ENCODE results near the gene SLC9A2. TPM values are rescaled to one million over a fixed set of nuclear protein-coding genes. Genes with fewer than 3 reads are reported as not detected.

The SLC9A2 gene
- total and polyA plus RNA-seq, 2 of the 13 experiments (the other 11 are each of a cell fraction or from before 2014, with no cell fraction given) = 0.02 TPM; not detected in 1

DNA sequence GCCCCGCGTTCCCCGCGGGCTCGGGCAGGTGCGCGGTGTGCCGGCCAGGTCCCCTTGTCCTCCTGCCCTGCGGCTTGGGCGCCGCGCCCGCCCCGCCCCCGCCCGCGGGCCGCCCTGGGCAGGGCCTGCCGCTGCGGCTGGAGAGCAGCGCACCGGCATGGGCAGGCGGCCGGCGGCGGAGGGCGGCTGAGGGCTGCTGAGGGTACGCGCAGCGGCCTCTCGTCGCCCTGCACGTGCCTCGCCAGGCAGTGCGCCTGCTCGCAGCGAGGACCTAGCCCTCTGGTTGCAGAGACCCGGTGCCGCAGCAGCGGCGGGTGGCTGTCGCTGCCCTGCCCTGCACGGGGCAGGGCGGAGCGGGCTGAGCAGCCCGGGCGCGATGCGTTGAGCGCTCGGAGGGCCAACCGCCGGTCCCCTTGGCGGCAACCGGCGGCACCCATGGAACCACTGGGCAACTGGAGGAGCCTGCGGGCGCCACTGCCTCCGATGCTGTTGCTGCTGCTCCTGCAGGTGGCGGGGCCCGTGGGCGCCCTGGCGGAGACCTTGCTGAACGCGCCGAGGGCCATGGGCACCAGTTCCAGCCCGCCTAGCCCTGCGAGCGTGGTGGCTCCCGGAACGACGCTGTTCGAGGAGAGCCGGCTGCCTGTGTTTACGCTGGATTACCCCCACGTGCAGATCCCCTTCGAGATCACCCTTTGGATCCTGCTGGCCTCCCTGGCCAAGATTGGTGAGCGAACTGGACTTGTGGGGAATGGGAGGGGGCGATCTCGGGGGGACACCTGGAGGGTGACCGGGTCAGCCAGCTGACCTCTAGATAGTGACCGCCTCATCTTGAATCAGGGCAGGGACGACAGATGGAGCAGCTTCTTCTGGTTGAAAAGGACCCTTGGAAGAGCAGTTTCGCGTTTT lies at the start of gene SLC9A2 (continued):
- TF ChIP-seq, protein P1, sequence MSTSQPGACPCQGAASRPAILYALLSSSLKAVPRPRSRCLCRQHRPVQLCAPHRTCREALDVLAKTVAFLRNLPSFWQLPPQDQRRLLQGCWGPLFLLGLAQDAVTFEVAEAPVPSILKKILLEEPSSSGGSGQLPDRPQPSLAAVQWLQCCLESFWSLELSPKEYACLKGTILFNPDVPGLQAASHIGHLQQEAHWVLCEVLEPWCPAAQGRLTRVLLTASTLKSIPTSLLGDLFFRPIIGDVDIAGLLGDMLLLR (CRISPR knock-in tag; IDR thresholded peaks at IDR 0.05) = 0 out of 2 replicates have a peak, but pooled peaks have one; percentile 68
- TF ChIP-seq ZNF709 (CRISPR knock-in tag; IDR thresholded peaks at IDR 0.05) (0 out of 2 replicates have a peak, but pooled peaks have one; percentile 22), SP1 (IDR thresholded peaks at IDR 0.05) (no peak), SP1 (CRISPR knock-in tag; IDR thresholded peaks at IDR 0.05) (no peak), BHLHE40 (IDR thresholded peaks at IDR 0.05; ENCODE audit: low read length) (peak; percentile 43; the same call in 1 of the 2 replicates), ZNF317 (CRISPR knock-in tag; IDR thresholded peaks at IDR 0.05) (no peak), ZNF333 (CRISPR knock-in tag; IDR thresholded peaks at IDR 0.05; ENCODE audit: borderline replicate concordance) (0 out of 2 replicates have a peak, but pooled peaks have one; percentile 23), FOXJ3 (CRISPR knock-in tag; IDR thresholded peaks at IDR 0.05; ENCODE audit: borderline replicate concordance) (no peak), ZNF782 (CRISPR knock-in tag; IDR thresholded peaks at IDR 0.05; ENCODE audit: borderline replicate concordance) (no peak), BORCS8-MEF2B (CRISPR knock-in tag; IDR thresholded peaks at IDR 0.05) (peak; percentile 31; the same call in 1 of the 2 replicates), ZNF629 (CRISPR knock-in tag; conservative IDR thresholded peaks at IDR 0.05) (no peak), ZNF563 (CRISPR knock-in tag; IDR thresholded peaks at IDR 0.05) (0 out of 2 replicates have a peak, but pooled peaks have one; percentile 12), KDM5B (CRISPR knock-in tag; IDR thresholded peaks at IDR 0.05; ENCODE audit: borderline replicate concordance) (peak; percentile 53; the same call in 1 of the 2 replicates), EED (CRISPR knock-in tag; IDR thresholded peaks at IDR 0.05) (0 out of 2 replicates have a peak, but pooled peaks have one; percentile 44), ZNF235 (CRISPR knock-in tag; IDR thresholded peaks at IDR 0.05; ENCODE audit: borderline replicate concordance) (no peak)
- TF ChIP-seq, protein P2, sequence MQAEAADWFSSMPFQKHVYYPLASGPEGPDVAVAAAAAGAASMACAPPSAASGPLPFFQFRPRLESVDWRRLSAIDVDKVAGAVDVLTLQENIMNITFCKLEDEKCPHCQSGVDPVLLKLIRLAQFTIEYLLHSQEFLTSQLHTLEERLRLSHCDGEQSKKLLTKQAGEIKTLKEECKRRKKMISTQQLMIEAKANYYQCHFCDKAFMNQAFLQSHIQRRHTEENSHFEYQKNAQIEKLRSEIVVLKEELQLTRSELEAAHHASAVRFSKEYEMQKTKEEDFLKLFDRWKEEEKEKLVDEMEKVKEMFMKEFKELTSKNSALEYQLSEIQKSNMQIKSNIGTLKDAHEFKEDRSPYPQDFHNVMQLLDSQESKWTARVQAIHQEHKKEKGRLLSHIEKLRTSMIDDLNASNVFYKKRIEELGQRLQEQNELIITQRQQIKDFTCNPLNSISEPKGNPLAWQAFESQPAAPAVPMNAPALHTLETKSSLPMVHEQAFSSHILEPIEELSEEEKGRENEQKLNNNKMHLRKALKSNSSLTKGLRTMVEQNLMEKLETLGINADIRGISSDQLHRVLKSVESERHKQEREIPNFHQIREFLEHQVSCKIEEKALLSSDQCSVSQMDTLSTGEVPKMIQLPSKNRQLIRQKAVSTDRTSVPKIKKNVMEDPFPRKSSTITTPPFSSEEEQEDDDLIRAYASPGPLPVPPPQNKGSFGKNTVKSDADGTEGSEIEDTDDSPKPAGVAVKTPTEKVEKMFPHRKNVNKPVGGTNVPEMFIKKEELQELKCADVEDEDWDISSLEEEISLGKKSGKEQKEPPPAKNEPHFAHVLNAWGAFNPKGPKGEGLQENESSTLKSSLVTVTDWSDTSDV (CRISPR knock-in tag; IDR thresholded peaks at IDR 0.05) = peak; percentile 61; the same call in 1 of the 2 replicates
- TF ChIP-seq, protein P3, sequence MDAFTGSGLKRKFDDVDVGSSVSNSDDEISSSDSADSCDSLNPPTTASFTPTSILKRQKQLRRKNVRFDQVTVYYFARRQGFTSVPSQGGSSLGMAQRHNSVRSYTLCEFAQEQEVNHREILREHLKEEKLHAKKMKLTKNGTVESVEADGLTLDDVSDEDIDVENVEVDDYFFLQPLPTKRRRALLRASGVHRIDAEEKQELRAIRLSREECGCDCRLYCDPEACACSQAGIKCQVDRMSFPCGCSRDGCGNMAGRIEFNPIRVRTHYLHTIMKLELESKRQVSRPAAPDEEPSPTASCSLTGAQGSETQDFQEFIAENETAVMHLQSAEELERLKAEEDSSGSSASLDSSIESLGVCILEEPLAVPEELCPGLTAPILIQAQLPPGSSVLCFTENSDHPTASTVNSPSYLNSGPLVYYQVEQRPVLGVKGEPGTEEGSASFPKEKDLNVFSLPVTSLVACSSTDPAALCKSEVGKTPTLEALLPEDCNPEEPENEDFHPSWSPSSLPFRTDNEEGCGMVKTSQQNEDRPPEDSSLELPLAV (CRISPR knock-in tag; conservative IDR thresholded peaks at IDR 0.05; ENCODE audit: low read depth) = no peak
- TF ChIP-seq, protein P4, sequence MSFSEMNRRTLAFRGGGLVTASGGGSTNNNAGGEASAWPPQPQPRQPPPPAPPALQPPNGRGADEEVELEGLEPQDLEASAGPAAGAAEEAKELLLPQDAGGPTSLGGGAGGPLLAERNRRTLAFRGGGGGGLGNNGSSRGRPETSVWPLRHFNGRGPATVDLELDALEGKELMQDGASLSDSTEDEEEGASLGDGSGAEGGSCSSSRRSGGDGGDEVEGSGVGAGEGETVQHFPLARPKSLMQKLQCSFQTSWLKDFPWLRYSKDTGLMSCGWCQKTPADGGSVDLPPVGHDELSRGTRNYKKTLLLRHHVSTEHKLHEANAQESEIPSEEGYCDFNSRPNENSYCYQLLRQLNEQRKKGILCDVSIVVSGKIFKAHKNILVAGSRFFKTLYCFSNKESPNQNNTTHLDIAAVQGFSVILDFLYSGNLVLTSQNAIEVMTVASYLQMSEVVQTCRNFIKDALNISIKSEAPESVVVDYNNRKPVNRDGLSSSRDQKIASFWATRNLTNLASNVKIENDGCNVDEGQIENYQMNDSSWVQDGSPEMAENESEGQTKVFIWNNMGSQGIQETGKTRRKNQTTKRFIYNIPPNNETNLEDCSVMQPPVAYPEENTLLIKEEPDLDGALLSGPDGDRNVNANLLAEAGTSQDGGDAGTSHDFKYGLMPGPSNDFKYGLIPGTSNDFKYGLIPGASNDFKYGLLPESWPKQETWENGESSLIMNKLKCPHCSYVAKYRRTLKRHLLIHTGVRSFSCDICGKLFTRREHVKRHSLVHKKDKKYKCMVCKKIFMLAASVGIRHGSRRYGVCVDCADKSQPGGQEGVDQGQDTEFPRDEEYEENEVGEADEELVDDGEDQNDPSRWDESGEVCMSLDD (CRISPR knock-in tag; IDR thresholded peaks at IDR 0.05; ENCODE audit: borderline replicate concordance) = no peak

Measured in HepG2 (cell line).